ENCODE measurements around the gene KRT35. TPM values are rescaled to one million over a fixed set of nuclear protein-coding genes. Genes with fewer than 3 reads are reported as not detected.

KRT35 gene
- total and polyA plus RNA-seq, 2 donors (not counting 3 experiments of a cell fraction or from before 2014, with no cell fraction given) = not detected

- ChIA-PET POLR2A (no interaction called here), CTCF (interaction anchor here (1.0 to 8.5 kb wide), 5 partner anchors 11 to 139 kb away, joined by 3 to 126 read pairs (median 4); no protein-coding TSS in a partner anchor)
- H3K4me1 ChIP-seq (ENCODE audit: control insufficient read depth, extremely low read depth, insufficient read depth, low read length) = peaks cover 34% of the 10 kb centered on the region
- H3K9ac ChIP-seq (replicated peaks; ENCODE audit: extremely low read depth, insufficient read depth, low read length) = no peak overlapping the region
- no peaks in the 10 kb centered on the region for H3K36me3 ChIP-seq (ENCODE audit: control insufficient read depth in 2 of 2, extremely low read depth in 1 of 2, insufficient read depth in 2 of 2, low read length in 2 of 2)
- dilution Hi-C loops (cut with MboI; ENCODE audit: extremely low pct_ligation_motif_present, low sequenced_read_pairs) = no loop called here
- H3K4me2 ChIP-seq (ENCODE audit: insufficient read depth, low read length) = no peak overlapping the region
- intact Hi-C loops (cut with micrococcal nuclease) = no loop called here
- H2AFZ ChIP-seq (ENCODE audit: low read depth, low read length) = no peak overlapping the region
- TF ChIP-seq FOS (IDR thresholded peaks at IDR 0.05; ENCODE audit: borderline replicate concordance, insufficient read depth, low read length) = no peak
- FAIRE-seq = no peak
- no peaks in the 10 kb centered on the region for H3K79me2 ChIP-seq (ENCODE audit: control insufficient read depth, insufficient read depth, low read length)
- BruUV-seq (replicated peaks) = no TSS peak
- H4K20me1 ChIP-seq (replicated peaks; ENCODE audit: control insufficient read depth, extremely low read depth, insufficient read depth, low read length) = no peaks in the 10 kb centered on the region
- H3K27me3 ChIP-seq (ENCODE audit: control insufficient read depth in 2 of 2, insufficient read depth in 2 of 2, low read length in 2 of 2) = no peaks in the 10 kb centered on the region
- H3K27ac ChIP-seq (ENCODE audit: insufficient read depth, low read depth, low read length) = no peak overlapping the region
- H3K9me1 ChIP-seq (replicated peaks; ENCODE audit: control insufficient read depth, extremely low read depth, insufficient read depth, low read length) = no peaks in the 10 kb centered on the region
- H3K4me3 ChIP-seq (replicated peaks in 1 of 3; ENCODE audit: insufficient read depth in 1 of 3, low read depth in 1 of 3, low read length in 3 of 3) = no peak overlapping the region
- DNase-seq (ENCODE audit: low read depth, low spot score) = no peak
- H3K9me3 ChIP-seq (replicated peaks; ENCODE audit: control insufficient read depth, insufficient read depth, low read length) = no peaks in the 10 kb centered on the region
These were observed 43.3 kb upstream of the KRT35 start for GRCh38 chr17:41524261-41524660.

GRCh38 chr17:41523787-41524186 lies 42.8 kb upstream of the KRT35 start:
- Histone ChIP-seq H3K9ac (replicated peaks; ENCODE audit: extremely low read depth, insufficient read depth, low read length) (no peak overlapping the region), H3K27me3 (ENCODE audit: control insufficient read depth in 2 of 2, insufficient read depth in 2 of 2, low read length in 2 of 2) (no peaks in the 10 kb centered on the region), H3K36me3 (ENCODE audit: control insufficient read depth in 2 of 2, extremely low read depth in 1 of 2, insufficient read depth in 2 of 2, low read length in 2 of 2) (no peaks in the 10 kb centered on the region), H2AFZ (ENCODE audit: low read depth, low read length) (no peak overlapping the region), H3K4me1 (ENCODE audit: control insufficient read depth, extremely low read depth, insufficient read depth, low read length) (peaks cover 30% of the 10 kb centered on the region), H3K9me3 (replicated peaks; ENCODE audit: control insufficient read depth, insufficient read depth, low read length) (no peaks in the 10 kb centered on the region), H3K27ac (ENCODE audit: insufficient read depth, low read depth, low read length) (no peak overlapping the region), H3K4me2 (ENCODE audit: insufficient read depth, low read length) (no peak overlapping the region), H3K4me3 (replicated peaks in 1 of 3; ENCODE audit: insufficient read depth in 1 of 3, low read depth in 1 of 3, low read length in 3 of 3) (no peak overlapping the region), H3K9me1 (replicated peaks; ENCODE audit: control insufficient read depth, extremely low read depth, insufficient read depth, low read length) (no peaks in the 10 kb centered on the region), H4K20me1 (replicated peaks; ENCODE audit: control insufficient read depth, extremely low read depth, insufficient read depth, low read length) (no peaks in the 10 kb centered on the region), H3K79me2 (ENCODE audit: control insufficient read depth, insufficient read depth, low read length) (no peaks in the 10 kb centered on the region)
- CTCF ChIA-PET = interaction anchor here (1.4 to 8.5 kb wide), 3 partner anchors 17 to 125 kb away, joined by 3 to 126 read pairs (median 6); no protein-coding TSS in a partner anchor
- FAIRE-seq (no peak), DNase-seq (ENCODE audit: low read depth, low spot score) (no peak)
- dilution Hi-C loops (cut with MboI; ENCODE audit: extremely low pct_ligation_motif_present, low sequenced_read_pairs) = no loop called here
- BruUV-seq (replicated peaks) = no TSS peak
- POLR2A ChIA-PET = no interaction called here
- no peak for TF ChIP-seq POLR2AphosphoS5 (IDR thresholded peaks at IDR 0.05; ENCODE audit: insufficient read depth, low read depth, low read length)
- TF ChIP-seq POLR2A (IDR thresholded peaks at IDR 0.05; ENCODE audit: low read depth, low read length) = no peak
- no peak for TF ChIP-seq JUN (IDR thresholded peaks at IDR 0.05; ENCODE audit: borderline replicate concordance, insufficient read depth, insufficient read length, low read depth)
- TF ChIP-seq GATA2 (IDR thresholded peaks at IDR 0.05; ENCODE audit: insufficient read depth, insufficient read length, low read depth, low read length) = no peak
- no peak for TF ChIP-seq CTCF (IDR thresholded peaks at IDR 0.05; ENCODE audit: extremely low read depth in 1 of 2, insufficient read depth in 1 of 2, low read depth in 1 of 2, low read length in 2 of 2)
- TF ChIP-seq EZH2 (IDR thresholded peaks at IDR 0.05; ENCODE audit: borderline replicate concordance, low read depth, low read length, severe bottlenecking) = no peak
- no peak for TF ChIP-seq MYC (IDR thresholded peaks at IDR 0.05; ENCODE audit: low read depth, low read length)
- TF ChIP-seq FOS (IDR thresholded peaks at IDR 0.05; ENCODE audit: borderline replicate concordance, insufficient read depth, low read length) = no peak
- TF ChIP-seq MAX (IDR thresholded peaks at IDR 0.05; ENCODE audit: insufficient read depth, insufficient read length) = no peak
- intact Hi-C loops (cut with micrococcal nuclease) = no loop called here
